Stimulated activated CD4-positive, alpha-beta T cell treated with anti-CD3 and anti-CD28 coated beads, Interleukin-4, amount 100 ng/mL, for 48 hours (primary cell): Measurements from ENCODE around the gene MACROD1.

Experiments
- DNase-seq, 2 donors: peaks; one replicate each; pipeline ENCODE4 v3.0.0-alpha.2; 2020; ENCODE audit warnings: low read depth in 2 of 2

The MACROD1 gene

DNA sequence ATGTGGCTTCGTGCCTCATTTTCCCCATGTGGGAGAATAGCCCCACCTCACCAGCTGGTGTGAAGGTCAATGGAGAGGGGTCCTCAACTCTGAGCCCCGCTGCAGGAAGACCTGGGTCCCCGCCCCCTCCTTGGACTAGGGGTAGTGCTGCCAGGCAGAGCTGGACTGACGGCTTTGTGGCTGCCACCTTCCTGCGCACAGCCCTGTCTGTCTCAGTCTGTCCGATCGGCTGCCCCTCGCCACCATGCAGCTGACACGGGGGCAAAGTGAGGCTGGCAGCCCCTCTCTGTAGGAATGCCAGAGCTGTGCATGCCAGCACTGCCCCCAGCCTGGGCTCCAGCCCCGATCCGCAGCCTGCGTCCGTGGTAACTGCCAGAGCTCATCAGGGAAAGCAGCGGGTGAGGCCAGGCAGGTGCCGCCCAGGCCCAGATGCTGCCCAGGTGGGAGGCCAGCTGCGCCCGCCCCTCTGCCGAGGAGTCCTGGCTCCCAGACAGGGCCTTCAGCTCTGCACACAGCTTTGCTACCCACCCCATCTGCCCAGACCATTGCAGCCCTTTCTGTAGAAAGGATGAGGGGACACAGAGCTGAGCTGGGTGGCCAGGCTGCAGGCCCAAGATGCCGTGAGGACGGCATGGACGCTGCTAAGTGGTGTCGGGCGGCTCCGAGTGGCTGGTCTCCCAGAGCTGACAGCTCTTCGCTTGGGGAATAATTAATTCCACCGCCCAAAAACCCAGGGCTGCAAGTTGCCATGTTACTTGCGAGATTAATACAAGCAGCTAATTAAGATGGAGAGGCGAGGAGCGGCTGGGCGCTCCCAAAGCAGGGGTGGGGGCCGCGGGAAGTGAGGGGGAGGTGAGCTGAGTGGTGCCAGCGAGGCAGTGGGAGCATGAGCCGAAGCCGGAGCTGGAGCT, 149.7 kb downstream of the MACROD1 start:
- DNase-seq, result no peak

DNA sequence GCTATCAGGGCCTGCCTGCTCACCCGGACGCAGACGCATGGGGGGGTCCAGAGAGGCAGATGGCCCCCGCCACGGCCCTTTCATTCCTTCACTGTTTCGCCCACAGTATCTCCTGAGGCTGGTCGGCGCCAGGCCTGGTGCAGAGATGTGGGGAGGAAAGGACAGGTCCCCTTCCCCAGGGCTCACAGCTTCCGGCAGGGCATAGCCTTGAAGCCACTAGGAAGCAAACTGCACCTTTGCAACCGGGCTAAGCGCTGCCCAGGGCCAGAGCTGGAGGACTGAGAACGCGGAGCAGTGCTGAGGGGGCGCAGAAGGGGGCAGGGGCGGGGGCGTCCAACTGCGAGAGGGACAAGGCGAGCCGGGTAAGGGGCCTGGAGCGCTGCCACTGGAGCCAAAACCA, 150.4 kb downstream of the MACROD1 start:
- DNase-seq, result no peak

DNA sequence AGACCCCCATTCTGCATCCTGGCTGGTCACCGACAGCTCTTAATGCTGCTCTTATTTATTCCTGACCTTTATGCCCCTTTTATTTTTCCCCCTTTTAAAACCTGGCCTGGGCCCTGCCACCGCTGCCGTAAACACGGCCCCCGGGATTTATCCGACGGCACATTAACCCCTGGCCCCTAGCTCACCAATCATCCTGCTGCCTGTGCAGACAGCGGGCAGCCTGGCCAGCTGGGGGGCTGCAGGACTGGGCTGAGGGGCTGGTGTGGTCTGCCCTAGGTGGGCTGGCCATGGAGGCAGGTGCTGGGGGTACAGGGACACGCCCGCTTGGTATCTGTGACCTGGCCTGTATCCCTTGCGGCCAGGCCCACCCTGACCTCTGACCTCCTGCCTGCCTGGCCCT, 151.6 kb downstream of the MACROD1 start:
- no peak for DNase-seq

DNA sequence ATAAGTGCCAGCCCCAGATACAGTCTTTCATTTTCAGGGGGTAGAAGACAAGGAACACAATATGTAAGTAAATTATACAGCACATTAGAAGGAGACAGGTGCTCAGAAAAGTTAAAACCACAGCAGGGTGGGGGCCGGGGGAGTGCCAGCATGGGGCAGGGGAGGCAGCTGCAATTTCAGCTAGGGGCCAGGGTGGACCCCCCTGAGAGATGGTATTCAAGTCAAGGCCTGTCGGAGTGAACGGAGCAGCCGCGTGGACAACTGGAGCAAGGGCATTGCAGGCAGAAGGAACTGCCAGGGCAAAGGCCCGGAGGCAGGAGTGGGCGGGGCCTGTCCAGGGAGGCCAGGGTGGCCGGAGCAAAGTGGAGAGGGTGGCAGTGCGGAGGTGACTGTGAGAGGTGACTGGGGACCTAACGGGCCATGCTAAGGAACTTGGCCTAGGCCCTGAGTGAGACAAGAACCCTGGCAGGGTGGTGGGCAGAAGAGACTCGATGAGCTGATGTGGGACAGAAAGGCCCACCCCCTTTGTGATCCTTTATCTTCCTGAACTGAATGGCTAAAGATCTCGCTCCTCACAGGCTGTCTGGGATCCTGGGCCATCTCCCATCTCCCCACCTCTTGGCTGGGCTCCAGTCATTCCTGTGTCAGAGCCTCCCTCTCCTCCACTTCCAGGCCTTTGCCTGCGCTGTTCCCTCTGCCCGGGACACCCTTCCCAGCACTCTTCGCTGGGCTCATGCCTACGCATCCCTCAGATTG, 152.6 kb downstream of the MACROD1 start:
- DNase-seq, result no peak

DNA sequence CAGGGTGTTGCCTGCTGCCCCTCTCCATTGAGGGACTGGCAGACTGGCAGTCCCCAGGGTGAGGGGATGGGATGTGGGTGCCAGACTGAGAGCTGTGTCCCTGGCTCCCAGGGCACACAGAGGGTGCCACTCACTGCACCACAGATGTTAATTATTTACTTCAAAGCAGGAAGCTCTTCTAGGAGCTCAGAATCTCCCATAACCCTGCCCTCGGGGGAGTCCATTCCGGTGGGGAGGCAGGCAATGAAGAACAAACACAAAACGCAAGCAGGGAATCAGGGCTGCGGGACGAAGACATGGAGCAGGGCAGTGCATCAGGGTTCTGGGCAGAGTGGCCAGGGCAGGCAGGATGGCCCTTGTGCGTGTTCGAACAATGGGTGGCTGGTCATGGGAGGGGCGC, 154.5 kb downstream of the MACROD1 start:
- no peak for DNase-seq

DNA sequence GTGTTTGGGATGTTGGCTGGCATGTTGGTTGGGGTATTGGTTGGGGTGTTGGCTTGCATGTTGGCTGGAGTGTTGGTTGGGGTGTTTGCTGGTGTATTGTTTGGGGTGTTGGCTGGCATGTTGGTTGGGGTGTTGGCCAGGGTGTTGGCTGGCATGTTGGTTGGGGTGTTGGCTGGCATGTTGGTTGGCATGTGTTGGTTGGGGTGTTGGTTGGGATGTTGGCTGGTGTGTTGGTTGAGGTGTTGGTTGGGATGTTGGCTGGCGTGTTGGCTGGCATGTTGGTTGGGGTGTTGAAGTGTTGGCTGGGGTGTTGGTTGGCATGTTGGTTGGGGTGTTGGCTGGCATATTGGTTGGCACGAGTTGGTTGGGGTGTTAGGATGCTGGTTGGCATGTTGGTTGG, 155.1 kb downstream of the MACROD1 start:
- DNase-seq, result no peak

DNA sequence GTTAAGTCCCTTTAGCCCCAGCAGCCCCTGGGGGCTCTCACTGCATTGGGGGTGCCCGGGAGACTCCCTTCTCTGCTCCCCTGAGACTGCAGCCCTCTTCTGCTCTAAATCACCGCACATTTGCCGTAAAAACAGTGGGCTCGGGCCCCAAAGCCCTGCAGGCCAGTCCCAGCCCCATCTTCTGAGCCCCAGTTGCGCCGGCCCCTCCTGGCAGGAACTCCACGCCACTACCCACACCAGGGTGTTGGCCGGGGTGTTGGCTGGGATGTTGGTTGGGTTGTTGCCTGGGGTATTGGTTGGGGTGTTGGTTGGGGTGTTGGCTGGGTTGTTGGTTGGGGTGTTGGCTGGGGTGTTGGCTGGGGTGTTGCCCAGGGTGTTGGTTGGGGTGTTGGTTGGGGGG, 156.2 kb downstream of the MACROD1 start:
- no peak for DNase-seq

DNA sequence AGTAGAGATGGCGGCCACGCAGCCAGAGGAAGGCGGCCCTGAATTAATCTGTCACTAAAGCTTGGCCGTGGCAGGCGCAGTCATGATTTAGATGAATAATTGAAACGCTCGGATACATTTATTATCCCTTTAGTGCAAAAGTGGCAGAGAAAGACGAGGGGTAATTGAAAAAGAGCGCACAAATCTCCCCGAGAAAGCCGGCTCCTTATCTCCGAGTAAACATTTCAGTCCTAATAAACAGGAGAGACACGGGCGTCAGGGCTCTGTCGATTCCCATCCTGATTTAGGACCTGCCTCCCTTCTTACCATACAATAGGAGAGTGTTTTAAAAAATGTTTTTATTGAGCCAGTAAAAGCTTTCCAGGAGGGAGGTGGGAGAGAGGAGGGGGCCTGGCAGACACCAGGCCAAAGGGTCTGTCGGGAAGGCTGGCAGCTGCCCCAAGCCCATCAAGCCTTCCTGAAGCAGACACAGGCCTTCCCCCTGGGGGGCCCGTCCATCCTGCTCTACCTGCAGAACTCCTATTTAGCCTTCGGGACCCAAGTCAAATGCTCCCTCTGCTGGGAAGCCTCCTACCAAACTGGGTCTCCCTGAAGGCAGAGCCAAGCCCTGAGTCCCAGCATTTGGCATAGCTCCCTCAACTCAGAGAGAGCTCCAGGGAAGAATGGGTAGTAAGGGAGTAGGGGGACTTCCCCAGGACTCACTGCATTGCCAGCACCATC, 156.8 kb downstream of the MACROD1 start:
- no peak for DNase-seq

DNA sequence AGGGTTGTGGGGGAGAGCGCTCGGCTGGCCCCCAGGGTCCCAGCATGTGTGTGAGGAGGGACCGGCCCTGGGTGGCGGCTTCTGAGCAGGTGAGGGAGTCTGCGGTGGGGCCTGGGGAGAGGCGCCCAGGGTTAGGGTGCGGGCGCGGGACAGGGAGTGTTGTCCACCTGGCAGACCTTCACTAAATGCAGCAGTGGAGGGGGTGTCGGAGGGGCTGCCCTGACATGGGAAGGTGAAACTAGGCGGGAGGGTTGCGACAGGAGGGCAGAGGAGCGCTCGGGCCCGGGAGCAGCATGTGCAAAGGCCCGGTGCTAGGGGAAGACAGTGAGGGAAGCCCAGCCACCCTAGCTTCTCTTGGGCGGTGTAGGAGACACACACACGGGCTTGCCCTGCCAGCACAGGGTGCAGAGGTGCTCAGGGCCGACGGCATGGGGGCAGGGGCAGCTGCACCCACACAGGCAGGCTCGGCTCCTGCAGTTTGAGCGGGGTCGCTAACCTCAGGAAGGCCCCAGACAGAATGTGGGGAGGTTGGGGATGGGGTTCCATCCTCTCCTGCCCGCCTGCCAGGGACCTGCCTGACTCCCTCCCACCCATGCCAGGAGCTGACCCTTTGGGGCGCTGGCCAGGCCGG, 157.5 kb downstream of the MACROD1 start:
- DNase-seq, result no peak

DNA sequence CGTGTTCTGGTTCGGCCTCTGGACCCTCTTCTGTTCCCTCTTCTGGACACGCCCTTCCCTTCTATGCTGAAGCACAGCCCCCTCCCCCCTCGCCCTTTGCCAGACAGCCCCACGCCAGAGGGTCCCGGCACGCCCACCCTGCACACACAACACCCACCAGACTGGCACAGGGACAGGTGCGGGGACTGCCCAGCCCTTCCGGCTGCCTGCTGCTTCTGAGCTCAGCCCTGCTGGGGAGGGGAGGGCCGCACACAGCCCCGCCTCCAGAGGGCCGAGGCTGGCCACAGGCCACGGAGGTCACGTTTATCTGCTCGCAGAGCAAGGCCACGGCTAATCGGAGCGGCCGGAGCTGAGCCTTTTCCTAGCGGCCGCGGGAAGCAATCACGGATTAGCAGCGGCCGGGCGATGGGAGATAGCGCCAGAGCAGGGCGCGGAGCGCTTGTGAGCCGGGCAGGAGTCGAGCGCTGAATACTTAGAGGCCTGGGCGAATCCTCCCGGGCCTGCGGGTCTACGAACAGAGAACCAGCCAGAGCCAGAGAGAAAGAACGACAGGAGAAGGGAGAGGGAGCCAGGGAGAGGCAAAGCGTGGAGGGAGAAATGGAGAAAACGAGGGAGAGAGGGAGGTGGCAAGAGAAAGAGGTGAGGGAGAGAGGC, 158.2 kb downstream of the MACROD1 start:
- DNase-seq, result no peak

DNA sequence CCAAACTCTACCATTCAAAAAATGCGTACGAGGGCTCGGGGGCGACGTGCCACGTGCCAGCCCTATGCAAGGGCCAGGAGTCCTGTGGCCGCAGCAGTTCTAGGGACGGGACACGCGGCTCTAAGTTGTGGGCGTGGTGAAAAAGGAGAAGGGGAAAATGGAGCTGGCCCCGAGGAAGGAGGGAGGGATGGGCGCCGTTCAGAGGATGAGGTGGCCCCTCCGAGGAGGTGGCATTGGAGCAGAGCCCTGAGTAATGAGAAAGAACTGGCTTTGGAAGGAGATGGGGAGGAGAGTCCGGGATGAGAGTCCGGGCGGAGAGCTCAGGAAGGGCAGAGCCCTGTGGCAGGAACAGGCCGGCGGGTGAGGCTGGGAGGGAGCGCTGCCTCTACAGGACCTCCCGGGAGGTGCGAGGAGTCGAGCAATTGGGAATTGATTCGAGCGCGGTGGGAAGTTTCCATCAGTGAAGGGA, 158.7 kb downstream of the MACROD1 start:
- no peak for DNase-seq

DNA sequence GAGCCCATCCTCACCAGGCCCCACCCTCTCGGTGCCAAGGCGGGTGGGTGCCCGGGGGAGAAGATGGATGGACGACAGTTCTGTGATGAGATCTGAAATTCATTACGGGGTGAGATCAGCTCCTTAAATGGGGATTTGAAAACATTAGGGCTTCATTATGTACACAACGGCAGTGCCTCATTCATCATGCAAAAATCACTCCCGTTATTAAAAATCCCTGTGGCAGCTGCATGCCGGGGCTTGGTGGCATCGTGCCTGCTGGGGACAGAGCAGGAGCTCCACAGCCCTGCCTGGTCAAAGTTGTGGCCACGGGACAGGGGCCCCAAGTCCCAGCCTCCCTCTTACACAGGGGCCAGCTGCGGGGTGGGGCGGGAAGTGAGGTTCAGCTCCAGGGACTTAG, 159.5 kb downstream of the MACROD1 start:
- no peak for DNase-seq

DNA sequence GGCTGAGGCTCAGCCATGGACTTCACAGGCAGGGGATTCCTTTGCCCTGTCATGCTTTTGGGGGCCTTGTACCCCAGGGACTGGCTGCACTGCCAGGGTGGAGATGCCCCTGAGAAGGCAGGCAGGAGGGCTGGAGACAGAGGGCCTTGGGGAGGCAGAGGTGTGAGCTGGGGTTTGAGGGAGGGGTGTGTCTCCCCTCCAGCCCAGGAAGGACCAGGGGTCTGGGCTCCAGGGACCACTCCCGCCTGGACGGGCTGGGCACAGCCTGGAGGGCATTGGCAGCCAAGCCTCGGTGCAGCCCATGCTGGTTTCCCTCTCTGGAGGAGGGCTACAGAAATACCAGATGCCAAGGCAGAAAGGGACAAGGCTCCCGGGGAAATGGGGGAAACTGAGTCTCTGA, 160.2 kb downstream of the MACROD1 start:
- no peak for DNase-seq

DNA sequence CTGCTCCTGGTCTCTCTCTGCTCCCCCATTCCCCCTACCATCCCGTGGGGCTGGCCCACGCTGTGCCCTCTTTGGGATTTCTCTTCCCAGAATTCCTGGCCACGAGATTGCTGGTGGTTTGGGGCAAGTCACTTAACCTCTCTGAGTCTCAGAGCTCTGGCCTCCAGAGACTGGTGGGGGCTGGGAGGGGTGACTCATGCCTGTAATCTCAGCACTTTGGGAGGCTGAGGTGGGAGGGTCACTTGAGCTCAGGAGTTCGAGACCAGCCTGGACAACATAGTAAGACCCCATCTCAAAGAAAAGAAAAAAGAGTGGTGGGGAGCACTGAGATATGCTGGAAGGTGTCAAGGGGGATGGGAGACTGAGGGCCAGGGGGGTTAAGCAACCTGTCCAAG, 161.3 kb downstream of the MACROD1 start:
- no peak for DNase-seq

DNA sequence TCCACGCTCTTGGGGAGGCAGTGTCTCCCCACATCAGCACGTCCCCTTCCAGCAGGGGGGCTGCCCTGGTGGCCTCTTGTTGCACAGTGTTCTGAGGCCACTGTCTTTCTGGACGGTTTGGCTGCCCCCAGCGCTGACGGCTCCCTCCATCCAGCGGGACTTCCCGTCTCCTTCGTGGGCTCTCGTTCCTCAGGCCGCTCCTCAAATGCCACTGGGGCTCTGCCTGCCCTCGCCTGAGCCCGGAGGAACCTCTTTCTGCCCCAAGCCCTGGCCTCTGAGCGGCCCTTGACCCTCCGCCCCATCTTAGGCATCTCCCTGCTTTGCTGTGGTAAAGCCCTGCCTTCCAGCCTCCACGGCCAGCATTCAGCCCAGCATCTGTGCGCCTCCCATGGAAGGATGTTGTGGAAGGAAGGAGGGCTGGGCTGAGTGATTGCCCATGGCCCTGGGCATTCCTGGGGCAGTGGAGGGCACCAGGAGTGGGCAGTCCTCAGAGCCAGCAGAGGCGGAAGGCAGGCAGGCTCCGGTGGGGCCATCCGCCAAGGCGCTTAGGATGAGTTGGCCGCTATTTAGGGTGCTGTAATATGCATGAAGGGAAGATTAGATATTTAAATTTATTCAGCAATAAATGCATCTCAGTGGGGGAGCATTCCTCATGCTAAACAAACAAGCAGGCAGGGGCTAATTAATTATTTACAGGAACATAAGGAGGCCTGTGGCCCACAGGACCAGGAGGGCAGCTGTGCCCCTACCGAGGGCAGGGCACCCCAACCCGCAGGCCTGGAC, 161.9 kb downstream of the MACROD1 start:
- DNase-seq, result no peak

DNA sequence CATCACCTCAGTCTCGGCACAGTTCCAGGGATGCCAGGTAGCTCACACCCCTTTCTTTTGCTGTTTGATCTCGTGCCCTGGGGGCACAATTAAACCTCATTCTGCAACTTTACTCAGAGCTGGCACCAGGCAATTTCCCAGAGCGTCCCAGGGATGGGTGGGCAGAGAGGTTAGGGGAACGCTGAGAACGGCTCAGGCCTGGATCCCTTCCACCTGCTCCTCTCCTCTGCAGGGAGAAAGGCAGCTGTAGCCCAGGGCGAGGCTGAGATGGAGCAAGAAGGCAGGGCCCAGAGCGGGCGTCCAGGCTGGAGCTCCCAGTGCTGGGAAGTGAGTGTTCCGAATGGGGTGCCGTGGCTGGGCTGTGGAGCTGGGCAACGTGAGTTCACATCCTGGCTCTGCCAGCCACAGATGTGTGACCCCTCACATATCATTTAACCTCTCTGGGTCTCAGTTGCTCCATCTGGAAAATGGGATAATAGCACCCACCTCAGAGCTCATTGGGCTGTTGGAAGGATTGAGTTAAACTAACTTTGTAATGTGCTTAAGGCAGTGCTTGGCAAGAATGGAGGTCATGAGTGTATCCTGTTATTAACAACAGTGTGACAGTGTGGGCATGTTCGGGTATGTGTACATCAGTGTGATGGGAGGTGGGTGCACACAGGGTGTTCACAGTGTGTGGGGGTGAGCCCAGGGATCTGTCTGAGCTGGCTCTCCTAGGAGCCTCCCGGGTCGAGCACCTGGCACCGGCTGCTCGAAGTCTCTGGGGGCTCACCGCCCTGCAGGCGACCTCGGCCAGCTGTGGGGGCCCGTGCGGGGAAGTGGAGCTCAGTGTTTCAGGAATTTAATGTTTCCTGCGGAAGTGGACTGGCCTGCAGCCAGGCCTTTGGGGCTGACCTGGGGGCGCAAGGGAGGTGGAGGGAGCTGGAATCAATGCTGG, 164.2 kb downstream of the MACROD1 start:
- no peak for DNase-seq

DNA sequence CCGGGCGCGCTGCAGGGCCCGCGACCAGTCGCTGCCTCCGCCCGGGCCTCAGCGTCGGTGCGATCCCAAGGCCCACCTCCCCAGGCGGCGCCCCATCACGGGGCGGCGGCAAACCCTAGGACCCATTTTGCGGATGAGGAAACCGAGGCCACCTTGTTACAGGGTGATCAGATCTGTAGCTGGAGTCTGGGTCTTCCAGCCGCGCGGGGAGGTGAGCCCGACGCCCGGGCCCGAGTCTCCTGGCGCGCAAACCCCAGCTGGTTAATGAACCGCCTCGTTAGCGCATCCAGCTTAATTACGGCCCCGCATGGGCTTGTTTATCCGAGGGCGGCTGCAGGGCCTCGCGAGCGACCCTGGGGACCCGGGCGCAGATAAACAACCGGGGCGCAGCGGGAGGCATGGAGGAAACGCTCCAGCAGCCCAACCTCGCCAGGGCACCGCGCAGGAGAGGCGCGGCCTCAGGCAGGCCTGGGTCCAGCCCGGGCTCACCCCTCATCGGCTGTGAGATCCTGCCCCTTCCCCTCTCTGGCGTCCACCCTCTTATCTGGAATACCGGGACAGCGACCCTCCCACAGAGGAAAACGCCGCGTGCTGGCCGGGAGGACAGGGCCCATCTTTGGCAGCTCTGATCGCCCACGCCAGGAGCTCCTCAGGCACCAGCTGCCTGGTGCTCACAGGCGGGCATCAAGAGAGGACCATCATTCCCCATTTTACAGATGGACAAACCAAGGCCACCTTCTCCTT, 165.0 kb downstream of the MACROD1 start:
- no peak for DNase-seq

DNA sequence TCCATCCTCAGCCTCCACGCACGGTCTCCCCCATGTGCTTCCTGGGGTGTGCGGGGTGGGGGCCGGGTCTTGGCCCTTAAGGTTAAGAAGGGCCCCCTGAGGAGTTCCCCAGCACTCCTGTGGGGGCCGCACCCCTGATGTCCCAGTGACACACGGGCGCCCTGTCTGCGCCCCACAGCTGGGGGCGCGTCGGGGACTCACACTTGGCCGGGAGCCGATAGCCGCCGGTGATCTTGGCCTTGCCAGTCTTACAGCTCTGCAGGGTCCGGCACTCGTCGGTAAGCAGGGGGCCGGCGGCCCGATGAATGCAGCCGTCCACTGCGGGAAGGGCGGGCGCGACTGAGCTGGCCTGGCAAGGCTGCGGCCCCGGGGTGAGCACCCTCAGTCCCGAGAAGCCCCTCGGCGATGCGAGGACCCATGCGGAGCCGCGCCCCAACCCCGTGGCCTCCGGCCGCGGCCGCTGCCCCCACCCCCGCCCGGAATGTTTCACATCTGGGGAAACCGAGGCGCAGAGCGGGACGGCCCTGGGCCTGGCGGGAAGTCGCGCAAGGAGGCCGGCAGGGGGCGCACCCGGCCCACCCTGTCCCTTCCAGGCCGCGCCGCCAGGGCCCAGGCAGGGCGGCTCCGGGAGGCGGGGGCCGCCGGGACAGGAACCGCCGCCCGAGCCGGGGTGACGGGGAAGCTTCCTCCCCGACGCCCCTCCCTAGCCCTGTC, 165.7 kb downstream of the MACROD1 start:
- peak; percentile 64 to 65 for DNase-seq
